GM21786 (cell line): ENCODE results near the gene ALDH4A1.
"Not testable (repeated sequence)": the region's sequence is repeated elsewhere in the genome, so short reads cannot be mapped to it uniquely, and the experiment has no call there.

Source experiments
- ATAC-seq: cut with Tn5 transposase; IDR thresholded peaks from one replicate; pipeline ENCODE4 v1.9.1; 2021; ENCODE audit not compliant: unreplicated experiment

ALDH4A1 gene

DNA sequence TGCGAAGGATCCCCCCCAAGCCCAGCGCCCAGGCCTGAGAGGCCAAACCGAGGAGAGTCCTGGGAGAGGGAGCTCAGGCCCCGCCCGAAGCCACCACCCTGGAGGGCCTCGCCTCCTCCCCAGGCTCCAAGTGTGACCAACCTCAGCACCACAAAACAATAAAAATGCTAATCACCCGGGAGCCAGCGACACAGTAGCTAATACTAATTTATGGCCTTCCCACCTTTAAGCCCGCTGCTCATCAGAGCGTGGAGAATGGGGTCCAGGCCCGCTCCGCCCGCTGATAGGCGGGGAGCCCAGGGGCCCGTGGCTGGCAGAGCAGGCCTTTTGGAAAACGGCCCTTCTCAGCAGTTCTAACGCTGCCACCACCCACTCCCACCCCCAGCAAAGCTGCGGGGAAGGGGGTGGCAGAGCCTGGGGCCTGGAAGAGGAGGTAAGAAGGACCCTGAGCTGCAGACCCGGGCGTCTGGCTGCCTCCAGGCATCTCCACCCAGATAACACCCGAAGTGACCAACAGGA is 22.5 kb downstream of the ALDH4A1 start:
- no peak for ATAC-seq

DNA sequence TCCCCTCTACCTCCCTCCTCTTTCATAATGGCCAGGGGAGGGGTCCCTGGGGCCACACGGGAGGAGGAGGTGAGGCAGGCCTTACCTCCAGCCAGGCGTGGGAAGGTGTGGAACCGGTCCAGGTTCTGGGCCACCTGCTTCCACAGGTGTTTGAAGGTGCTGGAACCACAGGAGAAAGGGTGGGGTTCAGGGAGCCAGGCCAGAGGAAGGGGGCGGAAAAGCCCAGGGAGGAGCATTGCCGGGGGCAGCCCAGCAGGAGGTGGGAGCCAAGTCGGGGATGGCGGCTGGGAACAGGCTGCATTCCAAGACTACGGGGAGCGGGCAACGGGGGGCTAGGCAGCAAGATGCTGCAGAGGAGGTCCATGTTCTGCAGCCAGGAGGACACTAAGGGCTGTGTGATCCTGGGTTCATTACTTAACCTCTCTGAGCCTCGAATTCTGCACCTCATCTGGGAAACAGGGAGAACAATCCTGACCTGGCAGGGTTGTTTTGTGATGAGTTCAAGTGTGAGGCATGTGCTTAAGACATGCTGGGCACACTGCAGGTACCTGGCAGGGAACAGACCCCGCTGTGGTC is 23.1 kb downstream of the ALDH4A1 start:
- no peak for ATAC-seq

DNA sequence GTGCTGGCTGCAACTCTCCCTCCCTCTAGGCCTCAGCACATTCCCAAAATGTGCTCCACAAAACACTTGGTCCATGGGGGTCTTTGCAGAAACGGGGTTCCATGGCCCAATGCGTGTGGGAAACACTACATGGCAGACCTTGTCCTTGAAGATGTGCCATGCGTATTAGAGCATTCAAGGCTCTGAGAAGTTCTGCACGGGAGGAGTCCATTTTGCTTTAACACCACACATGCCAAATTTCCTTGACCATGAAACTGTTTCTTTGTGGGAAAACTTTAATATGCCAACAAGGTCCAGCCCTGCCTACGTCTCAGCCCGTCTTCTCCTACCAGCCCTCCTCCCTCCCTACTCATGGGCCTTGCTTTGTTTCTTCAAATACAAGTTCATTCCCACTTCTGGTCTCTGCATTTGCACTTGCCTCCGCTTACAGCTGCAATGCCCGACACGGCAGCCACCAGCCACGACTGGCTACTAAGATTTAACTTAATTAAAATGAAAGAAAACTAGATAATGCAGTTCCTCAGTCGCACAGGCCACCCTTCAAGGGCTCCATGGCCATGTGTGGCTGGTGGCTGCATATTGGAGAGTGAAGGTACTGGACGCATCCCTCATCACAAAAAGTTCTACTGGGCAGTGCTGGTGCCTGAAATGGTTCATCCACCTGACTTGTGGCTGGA is 23.7 kb downstream of the ALDH4A1 start:
- ATAC-seq = no peak

DNA sequence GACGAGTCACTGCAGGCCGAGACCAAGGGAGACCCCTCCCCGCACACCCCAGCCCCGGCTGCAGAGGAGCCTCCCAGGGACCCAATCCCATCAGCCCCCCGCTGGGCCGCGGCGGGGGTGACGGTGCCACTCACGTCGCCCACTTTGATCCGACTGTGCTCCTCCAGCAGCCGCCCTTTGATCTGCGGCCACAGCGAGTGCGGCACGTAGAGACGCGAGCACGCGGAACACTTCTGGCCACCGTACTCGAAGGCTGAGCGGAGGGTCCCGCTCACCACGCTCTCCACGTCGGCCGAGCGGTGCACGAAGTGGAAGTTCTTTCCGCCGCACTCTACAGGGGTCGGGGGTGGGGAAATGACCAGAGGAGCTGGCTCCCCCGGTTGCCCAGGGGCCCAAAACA is 25.1 kb downstream of the ALDH4A1 start:
- no peak for ATAC-seq

DNA sequence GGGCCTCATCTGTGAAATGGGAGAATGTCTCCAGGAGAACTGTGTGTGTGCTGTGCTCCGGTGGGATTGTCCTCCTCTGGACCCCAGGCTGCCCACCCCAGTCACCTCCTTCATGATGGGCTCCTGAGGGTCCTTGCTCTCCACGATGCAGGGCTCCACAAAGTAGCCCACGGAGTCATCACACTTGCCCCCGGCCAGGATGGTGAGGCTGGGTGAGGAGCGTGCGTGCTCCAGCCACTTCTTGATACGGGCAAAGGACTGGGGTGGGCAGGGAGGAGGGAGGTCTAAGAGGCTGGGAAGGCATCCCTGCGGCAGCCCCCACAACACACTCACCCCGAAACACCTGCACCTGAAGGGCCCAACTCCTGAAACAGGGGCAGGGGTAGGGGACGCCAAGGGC is 26.1 kb downstream of the ALDH4A1 start:
- no peak for ATAC-seq

DNA sequence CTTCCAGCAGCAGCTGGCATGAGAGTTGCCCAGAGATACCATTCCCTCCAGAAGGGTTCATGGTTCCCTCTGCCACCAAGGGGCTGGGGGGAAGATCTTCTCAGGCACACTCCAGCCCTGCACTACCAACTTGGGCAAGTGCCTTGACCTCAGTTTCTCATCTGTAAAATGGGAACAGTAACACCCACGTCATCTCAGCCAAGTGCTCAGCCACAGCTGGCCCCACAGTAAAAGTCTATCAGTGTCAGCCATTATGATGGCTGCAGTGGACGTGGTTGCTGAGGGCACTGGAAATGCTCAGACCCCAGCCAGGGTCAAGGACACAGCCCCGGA is 26.6 kb downstream of the ALDH4A1 start:
- no peak for ATAC-seq

DNA sequence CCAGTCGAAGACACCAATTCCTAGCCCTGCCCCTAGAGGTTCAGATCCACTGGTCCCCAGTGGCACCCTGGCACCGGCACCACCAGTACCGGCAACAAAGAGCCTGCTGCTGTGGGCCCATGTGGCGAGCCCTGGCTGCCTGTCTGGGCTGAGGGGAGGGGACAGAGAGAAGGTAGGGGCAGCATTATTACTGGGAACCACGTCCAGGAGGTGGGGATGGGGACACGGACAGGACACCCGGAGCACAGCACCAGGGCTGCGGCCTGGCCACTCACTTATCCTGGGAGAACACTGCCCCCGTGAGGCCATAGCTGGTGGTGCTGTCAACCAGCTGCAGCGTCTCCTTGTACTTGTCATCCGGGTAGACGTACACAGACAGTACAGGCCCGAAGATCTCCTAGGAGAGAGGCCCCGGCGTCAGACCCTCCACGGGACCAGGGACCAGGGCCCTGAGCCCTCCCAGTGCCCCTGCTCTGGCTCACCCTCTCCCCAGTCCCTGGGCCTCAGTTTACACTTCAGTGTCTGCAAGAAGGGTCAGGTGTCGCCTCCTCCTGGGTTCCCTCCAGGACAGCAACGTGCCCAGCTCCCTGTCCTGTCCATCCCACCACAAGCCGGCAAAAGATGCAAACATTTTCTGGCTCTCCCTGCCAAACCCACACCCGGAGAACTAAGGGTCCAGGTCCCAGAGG is 27.1 kb downstream of the ALDH4A1 start:
- no peak for ATAC-seq

DNA sequence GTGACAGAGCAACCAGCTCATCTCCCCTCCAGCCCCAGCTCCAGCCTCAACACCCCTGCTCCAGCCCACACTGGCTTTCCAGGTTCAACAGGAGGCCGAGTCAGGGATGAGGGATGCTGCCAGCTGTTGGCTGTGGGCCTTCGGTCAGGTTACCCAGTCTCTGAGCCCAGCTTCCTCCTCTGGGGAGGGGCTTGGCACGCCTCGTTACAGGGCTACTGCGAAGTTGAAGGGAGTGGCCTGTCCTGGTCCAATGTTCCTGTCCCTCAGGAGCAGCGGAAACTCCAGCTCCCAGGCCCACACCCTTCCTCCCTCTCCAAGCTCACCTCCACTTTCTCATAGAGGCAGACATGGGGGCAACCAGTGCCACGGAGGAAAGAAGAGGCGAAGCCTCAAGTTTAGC is 27.8 kb downstream of the ALDH4A1 start:
- ATAC-seq = no peak

DNA sequence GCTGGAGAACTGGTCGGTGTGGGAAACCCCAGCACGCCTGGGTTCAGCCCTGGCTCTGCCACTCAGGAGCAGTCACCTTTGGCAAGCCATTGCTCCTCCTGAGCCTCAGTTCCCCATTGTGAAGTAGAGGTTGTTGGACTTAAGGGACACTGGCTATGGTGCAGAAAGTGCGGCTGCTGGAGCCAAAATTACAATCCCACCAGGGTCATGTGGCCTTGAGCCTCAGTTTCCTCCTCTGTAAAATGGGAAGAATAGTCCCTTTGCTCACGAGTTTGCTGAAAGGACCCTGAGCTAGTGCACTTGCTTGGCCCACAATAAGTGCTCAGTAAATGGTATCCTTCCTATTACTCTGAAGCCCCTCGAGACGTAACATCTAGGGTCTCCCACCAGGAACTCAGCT is 28.3 kb downstream of the ALDH4A1 start:
- ATAC-seq = no peak

DNA sequence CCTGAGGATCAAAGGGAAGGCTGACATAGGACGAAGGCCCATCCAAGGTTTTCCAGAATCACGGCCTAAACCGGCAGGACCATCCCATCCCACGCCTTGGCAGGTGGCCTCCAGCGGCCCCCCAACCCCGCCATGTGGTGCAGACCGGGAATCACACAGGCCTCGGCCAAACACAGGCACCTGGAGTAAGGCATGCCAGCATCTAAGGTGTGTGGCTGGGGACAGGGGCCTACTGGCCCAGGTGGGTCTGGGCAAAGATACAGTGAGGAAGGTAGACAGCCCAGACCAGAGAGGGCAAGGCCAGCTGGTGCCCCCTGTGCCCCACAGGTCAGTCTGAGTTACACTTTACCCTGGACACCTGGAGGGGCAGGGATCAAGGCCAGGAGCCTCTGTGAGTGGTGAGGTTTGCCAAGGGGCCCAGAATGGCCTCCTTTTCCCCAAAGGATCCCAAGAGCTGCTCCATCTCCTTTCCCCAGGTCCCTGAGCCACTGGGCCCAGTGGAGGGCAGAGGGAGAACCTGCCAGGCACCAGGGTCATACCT is 30.2 kb downstream of the ALDH4A1 start:
- ATAC-seq = no peak

DNA sequence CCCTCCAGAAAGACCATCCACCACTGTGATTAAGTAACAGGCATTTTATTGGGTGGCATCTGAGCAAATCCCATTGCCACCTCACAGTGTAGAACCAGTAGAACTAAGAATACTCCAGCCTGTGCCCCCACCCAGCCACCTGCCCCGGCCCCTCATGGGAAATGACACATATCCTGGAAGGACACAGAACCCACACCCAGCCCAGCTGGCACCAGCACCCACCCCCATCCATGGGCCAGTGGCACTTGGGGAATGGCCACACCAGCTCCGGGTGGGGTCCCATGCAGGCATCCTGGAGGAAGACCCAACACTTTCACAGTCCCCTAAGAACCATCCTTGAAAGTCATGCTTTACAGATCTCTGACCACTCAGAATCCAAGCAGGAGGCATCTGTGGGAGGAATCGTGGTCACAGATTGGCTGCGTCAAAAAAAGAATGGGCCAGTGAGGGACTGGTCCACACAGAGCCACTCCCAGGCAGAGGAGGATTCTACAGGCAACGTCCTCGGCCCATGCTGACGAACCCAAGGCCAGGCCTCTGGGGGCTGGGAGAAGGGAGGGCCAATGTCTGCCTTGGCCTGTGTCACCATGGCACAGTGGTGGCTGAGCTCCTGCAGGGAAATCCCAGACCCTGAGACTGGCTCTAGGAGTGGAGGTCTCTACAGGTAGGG is 30.8 kb downstream of the ALDH4A1 start:
- no peak for ATAC-seq

DNA sequence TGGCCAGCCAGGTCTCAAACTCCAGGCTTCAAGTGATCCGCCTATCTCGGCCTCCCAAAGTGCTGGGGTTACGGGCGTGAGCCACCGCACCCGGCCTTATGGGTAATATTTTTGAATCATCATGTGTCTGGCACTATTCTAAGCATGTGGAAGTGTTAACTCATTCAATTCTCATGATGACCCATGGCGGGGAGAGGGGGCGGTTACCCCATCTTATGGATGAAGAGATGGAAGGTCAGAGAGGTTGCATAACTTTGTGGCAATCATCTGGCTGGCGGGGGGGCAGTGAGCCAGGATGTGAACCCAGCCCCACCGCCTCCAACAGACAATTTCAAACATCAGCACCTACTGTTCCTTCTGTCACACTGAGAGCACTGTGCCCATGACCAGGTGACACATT is 31.4 kb downstream of the ALDH4A1 start:
- no peak for ATAC-seq

DNA sequence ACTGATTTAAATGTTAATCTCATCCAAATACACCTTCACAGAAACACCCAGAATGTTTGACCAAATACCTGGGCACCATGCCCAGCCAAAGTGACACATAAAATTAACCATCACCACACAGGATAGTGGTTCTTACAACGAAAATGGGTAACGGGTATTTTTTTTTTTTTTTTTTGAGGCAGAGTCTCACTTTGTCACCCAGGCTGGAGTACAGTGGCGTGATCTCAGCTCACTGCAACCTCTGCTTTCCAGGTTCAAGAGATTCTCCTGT is 31.8 kb downstream of the ALDH4A1 start:
- not testable (repeated sequence) for ATAC-seq

DNA sequence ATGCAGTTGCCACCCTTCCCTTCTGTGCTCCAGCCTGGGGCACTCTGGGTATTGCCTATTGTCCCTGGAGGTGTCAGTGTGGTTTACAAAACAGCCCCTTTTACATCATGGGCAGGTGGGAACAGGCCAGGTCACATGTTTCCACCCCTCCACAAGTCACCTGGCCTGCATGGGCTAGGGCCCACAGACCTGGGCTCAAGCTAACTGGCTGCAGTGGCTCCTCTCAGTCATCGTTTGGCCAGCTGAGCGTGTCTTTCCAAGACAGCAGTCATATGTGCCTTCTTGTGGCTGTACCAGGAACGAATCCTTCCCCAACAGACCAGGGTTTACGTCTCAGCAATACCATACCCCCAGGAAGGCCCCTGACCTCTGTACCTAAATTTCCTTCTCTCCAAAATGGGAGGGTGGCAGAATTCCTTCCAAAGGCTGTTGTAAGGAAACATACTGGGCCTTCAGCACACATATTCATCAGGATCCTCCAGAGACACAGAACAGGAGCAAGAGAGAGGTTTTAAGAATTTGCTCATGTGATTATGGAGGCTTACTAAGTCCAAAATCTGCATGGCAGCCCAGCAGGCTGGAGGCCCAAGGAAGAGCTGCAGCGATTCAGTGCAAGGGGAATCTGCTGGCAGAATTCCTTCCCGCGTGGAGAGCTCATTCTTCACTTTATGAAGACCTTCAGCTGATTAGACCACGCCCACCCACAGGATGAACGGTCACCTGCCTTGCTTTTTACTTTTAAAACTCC is 32.3 kb downstream of the ALDH4A1 start:
- ATAC-seq = no peak

DNA sequence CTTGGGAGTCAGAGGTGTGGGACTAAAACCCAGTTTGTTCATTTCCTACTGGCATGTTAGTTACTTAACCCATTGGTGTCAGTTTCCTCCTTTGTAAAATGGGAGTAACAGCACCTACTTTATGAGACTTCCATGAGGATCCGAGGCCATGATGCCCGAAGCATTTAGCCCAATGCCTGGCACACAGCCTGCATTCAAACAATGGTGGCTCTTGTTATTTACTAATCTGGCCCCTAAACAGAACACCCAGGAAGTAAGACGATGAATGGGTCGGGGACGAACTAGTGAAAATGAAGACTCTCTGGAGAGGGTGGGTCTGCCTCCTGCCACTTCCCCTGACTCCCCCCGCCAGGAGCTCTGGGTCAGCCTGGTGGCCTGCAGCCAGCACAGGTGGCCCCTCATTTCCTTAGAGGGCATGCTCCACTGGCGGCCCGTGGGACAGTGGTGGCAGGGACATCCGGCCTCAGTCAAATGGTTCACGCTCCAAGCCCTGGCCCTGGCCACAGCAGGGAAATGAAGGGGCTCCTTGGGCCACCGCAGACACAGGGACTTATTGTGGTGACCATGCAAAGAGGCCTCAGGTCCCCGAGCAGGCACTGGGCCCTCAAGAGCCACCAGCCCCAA is 33.4 kb downstream of the ALDH4A1 start:
- ATAC-seq = no peak

DNA sequence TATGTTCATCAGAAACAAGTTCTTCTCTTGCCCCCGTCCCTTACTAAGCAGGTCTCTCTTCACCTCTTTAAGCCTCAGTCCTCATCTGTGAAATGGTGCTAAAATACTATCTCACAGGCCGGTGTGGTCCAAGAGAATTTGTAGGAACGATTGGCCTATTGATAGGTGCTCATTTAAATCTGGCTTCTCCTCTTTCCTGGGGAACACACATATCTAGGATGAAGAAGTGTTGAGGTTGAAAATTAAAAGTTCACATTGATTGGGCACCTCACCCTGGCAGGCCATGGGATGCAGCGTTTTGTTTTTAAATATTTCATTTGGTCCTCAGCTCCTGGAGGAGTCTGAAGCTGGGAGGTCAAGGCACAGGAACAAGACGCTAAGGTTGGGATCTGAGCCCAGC is 34.0 kb downstream of the ALDH4A1 start:
- no peak for ATAC-seq

DNA sequence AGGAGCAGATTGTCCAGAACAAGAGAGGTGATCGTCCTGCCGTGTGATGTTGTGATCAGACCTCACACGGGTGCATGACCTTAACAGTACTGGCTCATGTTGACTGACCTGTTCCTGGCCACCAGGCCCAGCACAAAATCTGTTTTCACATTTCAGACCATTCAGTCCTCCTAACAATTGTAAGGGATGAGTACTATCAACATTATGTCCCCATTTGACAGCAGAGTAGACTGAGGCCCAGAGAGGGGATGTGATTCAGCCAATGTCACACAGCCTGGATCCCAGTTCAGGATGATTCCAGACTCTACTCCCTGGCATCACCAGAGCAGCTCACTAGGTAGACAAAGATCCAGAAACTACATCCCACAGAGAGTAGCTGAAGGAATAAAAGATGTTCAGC is 35.5 kb downstream of the ALDH4A1 start:
- no peak for ATAC-seq

DNA sequence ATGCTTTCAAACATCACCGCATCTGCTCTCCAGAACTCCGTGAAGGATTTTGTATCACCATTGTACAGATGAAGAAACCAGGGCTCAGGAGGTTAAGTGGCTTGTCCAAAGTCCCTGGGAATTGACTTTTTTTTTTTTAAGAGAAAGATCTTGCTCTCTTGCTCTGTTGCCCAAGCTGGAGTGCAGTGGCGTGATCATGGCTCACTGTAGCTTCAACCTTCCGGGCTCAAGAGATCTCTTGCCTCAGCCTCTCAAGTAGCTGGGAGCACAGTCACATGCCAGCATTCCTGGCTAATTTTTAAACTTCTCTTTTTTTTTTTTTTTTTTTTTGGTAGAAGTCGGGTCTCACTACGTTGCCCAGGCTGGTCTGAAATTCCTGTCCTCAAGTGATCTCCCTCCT is 36.0 kb downstream of the ALDH4A1 start:
- ATAC-seq = no peak

DNA sequence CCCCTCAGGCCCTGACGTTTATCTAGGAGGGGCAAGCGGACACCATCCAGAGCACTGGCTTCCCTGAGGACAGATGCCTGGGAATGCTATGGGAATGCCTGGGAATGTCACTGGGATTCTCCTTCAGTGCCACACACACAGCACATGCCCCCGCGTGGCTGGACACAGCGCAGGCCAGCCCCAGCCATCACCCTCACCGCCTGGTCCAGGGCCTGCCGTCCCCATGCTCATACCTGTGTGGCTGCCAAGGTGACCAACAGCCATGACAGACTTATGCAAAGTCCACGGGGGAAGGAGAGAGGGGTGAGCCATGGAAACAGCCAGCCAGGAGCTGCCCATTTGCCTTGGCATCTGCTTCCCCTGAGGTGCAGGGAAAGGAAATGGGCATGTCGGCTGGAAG is 37.2 kb downstream of the ALDH4A1 start:
- ATAC-seq = no peak

DNA sequence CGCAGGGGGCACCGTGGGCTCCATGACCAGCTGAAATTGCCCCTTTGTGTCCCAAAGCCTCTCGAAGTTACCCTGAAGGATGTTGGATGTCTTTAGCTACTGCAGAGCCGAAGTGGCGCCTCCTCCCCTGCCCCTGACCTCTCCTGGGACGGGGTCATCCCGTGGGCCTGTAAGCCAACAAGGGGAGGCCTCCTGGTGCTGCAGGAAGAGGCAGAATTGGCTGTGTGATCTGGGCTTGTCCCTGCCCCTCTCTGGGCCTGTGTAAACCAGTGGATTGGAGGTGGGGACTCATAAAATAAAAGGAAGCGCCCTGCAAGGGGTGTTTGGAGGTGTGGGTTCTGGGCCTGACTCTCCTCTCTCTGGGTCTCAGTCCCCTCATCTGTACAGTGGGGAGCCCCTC is 40.8 kb downstream of the ALDH4A1 start:
- no peak for ATAC-seq

DNA sequence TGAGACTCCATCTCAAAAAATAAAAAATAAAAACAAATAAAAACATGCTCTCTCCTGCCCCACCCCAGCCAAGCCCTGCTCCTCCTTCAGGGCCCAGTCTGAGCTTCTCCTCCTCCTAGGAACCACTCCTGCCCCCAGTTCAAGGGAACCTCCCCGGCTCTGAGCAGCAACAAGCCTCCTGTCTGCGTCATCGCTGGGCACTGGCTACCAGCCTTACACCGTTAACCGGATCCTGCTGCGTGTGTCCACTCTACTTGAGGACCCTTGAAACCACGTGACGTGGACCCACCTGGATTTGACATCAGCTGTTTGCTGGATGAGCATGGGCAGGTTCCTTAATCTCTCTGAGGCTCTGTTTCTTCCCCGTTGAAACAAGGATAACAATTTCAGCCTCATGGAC is 41.3 kb downstream of the ALDH4A1 start:
- ATAC-seq = no peak
